Measurements from ENCODE around the gene PLEKHM3.

GRCh38 chr2:208025814-208026184 is 472 bp upstream of the PLEKHM3 start:
- TF ChIP-seq CTCF (IDR thresholded peaks at IDR 0.05) (no peak), POLR2A (IDR thresholded peaks at IDR 0.05) (no peak)
